ENCODE results near the gene SDC3.

The SDC3 gene

DNA sequence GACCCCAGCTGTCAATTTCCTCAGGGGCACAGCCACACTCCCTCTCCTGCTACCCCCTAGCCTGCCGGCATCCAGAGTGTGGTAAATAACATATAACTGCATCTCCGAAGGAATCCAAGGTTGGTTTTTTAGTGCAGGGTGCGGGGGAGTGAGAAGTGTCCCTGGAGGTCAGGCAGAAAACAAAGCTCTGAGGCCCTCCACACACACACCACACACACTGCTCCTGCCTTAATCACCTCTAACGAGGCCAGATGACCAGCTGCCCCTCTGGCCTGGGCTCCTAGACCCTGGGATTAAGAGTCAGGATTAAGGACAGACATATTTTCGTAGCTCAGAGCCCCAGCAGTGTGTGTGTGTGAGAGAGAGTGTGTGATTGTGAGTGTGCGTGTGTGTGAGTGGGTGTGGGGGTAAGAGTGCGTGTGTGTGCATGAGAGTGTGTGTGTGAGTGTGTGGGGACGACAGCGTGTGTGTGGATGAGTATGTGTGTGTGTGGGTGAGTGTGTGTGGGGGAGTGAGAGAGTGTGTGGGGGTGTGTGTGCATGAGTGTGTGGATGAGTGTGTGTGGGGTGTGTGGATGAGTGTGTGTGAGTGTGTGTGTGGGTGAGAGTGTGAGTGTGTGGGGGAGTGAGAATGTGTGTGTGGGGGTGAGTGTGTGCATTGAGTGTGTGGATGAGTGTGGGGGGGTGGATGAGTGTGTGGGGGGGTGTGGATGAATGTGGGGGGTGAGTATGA, 14.6 kb downstream of the SDC3 start:
- Histone ChIP-seq H3K4me3 (no peak overlapping the region), H3K27ac (no peak overlapping the region)

GRCh38 chr1:30892671-30893073, 15.9 kb downstream of the SDC3 start:
- no peak overlapping the region for H3K27ac ChIP-seq
- no peak overlapping the region for H3K4me3 ChIP-seq

DNA sequence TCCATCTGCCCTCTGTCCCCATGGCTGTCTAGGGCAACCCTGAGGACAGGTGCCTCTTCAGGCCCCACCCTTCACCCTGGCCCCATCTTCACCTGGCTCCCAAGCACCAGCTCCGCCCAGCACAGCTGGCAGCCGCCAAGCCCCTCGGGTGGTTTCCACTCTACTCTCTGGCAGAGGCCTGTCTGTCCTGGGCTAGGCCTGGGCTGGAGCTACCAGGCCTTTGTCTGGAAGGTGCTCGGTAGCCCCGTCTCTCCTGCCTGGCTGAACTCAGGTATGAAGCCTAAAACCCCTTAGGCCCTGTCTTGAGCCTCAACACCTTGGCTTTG, 17.4 kb downstream of the SDC3 start:
- Histone ChIP-seq H3K27ac (no peak overlapping the region), H3K4me3 (no peak overlapping the region)

DNA sequence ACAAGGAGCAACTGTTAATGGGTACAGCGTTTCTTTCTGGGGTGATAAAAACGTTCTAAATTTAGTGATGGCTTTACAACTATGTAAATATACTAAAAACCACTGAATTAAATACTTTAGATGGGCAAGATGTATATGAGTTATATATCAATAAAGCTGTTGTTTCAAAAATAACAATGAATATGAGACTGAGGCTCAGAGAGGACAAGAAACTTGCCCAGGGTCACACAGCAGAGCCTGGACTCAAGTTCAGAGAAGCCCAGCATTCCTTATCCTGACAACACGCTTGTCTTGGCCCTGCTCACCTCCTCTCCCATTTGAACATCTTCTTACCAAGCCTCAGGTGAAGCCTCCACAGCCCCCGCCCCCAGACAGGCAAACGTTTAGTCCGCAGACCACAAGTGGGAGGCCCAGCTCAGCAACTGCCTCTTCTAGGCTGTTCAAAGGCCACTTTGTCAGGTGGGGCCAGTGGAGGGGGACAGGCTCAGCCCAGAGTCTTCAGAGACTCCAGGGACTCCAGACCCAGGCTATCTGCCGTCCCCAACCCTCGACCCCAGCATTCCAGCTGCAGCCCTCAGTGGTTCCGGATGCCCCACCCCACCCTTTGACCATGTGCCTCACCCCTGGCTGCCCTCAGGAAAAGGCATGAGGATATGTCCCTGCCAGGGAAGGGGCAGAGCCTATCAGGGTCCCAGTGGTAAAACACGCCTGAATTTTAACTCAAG, 17.9 kb downstream of the SDC3 start:
- H3K27ac ChIP-seq, result no peak overlapping the region

DNA sequence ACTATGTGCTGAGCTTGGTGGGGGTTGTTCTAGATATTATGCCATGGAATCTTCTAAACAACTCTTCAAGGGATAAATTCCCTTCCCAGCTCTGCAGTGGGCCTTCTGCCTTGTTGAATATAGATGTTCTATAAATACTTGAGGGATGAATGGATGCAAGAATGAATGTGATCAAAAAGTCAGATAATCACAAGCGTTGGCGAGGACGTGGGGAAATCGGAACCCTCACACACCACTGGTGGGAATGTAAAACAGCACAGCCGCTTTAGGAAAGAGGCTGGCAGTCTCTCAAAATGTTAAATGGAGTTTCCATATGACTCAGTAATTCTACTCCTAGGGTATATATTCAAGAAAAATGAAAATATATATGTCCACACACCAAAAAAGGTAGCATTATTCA, 19.0 kb downstream of the SDC3 start:
- H3K27ac ChIP-seq, result no peak overlapping the region
- H3K4me3 ChIP-seq, result no peak overlapping the region

More for the DNA sequence above, 17.9 kb downstream of the SDC3 start:
- H3K4me3 ChIP-seq, result no peak overlapping the region

DNA sequence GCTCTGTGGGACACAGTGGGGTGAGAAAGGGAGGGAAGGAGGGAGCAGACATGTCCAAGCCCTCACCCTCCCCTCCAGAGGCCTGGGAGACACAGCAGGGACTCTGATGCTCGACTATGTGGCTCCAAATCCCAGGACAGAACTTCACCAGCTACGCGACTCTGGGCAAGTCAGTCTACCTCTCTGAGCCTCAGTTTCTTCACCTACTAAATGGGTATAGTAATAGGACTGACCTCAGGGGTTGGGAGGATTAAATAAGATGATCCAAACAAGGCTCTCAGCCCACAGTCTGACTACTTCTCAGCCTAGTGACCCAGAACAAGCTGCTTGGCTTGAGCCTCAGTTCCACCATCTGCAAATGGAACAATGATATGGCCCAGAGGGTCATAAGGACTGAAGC, 19.6 kb downstream of the SDC3 start:
- Histone ChIP-seq H3K27ac (peak overlapping the region in 8 of 21 experiments; percentile 17 to 72 (median 55)), H3K4me3 (no peak overlapping the region)

- Histone ChIP-seq H3K27ac (peak overlapping the region in 6 of 21 experiments; percentile 17 to 72 (median 60)), H3K4me3 (no peak overlapping the region)
Observed at GRCh38 chr1:30888391-30888790, 20.2 kb downstream of the SDC3 start.

GRCh38 chr1:30887485-30888315, 20.9 kb downstream of the SDC3 start:
- H3K27ac ChIP-seq, result peak overlapping the region in 5 of 21 experiments; percentile 17 to 65 (median 51)

DNA sequence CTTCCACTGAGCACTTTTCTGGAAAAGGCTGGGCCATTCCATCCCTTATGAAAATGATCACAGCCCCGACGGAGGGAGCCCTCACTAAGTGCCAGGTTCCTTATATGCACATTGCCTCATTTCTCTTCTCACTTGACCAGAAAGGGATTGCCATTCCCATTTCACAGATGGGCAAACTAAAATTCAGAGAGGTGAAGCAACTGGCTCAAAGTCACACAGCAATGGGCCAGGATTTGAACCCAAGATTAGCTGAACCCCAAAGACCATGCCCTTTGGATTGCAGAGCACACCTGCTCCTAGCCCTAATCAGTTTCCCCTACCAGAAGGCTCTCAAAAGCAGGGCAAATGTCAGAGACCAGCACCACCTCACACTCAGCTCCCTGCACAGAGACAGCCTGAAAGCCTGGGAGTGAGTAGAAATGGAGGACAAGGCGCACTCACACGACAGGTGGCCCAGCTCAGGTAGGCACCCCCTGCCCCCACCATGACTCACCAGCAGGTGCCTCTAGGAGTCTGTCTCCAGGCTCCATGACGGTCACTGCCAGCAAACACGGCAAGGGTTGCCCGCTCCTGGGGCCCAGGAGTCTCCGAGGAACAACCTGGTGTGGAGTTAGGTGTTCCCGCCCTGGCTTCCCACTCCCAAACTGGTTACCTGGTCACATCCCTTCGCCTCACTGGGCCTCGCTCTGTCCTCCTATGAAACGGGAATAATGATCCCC, 21.7 kb downstream of the SDC3 start:
- no peak overlapping the region for H3K27ac ChIP-seq
- no peak overlapping the region for H3K4me3 ChIP-seq

More at GRCh38 chr1:30887485-30888315, 20.9 kb downstream of the SDC3 start:
- H3K4me3 ChIP-seq, result no peak overlapping the region

DNA sequence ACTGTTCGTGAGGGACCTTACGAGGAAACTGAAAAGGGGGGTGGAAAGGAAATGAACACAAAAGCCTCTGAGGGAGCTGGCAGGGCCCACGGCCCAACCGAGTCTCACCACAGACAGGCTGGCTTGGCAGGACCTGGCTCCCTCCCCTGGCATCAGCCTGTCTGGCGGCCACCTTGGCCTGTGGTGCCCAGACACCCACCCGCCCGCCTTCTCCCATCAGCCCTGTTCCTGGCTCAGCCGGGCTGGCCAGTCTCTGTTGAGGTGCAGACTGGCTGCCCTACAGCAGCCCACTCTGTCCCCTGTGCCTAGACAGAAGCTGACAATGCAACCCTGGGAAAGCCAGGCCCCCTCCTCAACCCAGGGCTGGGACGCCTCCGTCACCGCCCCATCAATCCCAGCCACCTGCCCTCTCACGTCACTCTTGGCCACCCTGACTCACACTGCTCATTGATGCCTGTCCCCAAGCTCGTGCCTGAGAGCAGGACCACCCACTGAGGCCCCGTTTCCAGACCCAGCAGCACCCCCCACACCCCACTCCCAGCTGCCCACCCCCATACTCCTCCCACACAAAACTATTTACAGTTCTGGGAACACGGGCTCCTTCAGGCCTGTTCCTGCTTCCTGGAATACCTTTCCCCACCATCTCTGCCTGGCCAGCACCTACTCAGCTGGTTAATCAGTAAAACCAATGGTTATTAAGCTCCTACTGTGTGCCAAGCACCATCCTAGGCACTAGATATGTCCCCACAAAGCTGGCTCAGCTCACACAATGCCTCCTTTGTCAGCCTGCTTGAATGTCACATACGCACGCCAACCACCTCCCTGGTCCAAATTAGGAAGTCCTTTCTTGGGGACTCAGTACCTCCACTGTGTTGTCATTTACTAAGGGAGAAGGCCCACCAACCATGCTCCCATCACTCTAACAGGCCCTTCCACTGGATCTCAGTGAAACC, 22.7 kb downstream of the SDC3 start:
- H3K4me3 ChIP-seq, result no peak overlapping the region
- H3K27ac ChIP-seq, result peak overlapping the region in 1 of 21 experiments; percentile 18

DNA sequence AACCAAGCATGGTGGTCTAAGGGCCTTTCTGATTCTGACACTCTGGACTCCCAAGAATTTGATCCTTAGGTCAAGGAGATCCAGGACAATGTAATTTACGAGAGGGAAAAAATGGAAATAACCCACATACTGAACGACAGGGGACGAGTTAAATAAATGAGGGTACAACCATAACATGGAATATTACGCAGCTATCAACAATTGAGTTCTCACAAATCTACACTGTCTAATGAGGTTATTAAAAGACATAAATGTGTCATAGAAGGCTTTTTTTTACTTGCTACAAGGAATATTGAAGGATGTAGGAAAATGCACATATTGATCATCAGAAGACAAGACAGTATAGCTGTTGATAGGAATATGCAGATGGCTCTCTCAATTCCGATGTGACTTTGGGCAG, 23.8 kb downstream of the SDC3 start:
- H3K27ac ChIP-seq, result no peak overlapping the region
- H3K4me3 ChIP-seq, result no peak overlapping the region

- H3K27ac ChIP-seq, result no peak overlapping the region
- H3K4me3 ChIP-seq, result no peak overlapping the region
Observed at GRCh38 chr1:30883389-30884172, 25.0 kb downstream of the SDC3 start.

DNA sequence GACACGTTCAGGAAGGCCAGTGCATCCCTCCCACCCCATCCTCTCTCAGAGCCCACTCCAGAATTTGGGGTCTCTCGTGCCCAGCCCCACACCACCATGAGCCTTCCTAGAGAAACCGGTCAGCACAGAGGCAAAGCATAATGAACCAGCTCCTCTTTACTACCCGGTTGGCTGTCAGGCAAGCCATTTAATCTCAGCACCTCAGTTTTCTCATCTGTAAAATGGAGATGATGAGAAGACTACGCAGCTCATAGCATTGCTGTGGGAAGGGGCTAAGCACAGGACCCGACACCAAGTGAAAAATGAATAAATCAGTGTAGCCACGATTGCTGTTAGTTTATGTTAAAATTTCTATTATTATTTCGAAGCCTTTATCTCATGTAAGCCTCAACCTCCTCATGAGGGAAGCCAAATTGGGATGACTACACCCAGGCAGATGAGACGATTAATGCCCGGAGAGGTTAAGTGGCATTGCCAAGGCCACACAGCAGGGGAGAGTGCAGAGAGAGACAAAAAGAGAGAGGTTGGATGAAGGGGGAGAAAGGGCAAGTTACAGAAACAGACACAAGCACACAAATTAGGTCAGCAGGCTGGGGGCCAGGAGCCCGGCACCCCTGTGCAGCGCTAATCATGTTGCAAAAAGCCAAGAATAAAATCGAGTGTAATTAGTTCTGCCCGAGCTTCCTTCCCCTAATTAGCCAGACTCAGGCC, 25.7 kb downstream of the SDC3 start:
- Histone ChIP-seq H3K4me3 (no peak overlapping the region), H3K27ac (no peak overlapping the region)

DNA sequence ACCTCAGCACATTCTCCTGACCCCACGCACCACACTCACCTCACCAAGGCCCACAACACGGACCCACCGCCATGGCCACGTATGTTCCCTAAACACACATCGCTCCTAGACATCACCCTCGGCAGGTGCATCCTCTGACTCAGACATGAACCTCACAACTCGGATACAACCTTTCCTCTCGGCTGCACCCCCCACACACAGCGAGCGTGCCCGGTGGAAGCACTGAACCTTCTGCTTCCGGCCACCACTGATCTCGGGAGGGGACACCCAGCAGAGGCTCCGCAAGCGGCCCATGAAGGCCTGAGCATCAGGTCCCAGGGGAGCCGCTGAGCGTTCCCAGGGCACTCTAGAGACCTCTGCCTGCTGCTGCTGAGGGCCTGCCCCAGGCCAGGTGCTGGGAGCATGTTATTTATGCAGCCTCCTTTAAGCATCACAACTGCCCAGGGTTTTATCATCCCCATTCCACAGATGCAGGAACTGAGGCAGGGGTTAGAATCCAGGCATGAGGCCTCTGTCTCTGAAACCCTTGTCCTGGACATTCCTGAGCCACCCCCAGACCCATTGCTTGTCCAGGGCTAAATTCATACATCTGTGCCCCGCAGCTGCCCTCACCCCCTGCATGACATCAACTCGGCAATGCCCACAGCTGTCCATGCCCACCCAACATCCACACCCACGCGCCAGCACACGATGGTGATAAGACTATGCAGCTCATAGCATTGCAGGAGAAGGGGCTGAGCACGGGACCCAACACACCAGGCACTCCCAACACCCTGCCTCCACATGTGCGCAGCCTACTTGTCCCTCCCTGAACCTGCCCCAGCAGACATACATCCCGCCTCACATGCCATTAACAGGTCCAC, 27.0 kb downstream of the SDC3 start:
- Histone ChIP-seq H3K4me3 (no peak overlapping the region), H3K27ac (no peak overlapping the region)

DNA sequence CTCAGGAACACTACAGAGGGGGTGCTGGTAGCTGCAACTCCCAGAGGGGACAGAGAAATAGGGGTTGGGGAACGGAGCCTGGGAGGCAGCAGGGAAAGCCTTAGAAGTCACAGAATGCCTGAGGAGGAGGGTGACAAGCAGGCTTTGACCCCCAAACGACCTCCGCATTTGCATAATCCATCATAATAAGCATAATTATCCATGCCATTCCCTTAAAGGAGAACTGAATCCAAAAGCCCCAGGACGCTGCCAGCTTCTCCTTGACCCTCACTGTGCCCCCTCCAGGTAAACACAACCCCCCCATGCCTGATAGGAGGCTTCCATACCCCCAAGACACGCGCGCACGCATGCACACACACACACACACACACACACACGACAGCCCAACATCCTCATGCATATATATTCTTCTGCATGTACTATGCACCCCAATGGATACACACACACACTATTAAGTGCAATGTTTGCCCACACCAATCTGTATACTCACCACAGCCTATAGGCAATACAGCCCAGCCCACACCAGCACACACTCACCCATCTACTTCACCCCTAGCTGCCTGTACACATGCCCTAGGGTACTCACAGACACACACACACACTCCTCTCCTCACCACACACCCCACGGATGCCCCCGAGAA, 27.8 kb downstream of the SDC3 start:
- H3K4me3 ChIP-seq, result no peak overlapping the region
- no peak overlapping the region for H3K27ac ChIP-seq

Measured in skin epidermis (tissue), 12 donors.